HL-60 (cell line): ENCODE data around the gene BCL2.
A peak's percentile ranks its signal among the peaks of the same experiment; 100 is the strongest.

ENCODE experiments used
- GABPA ChIP-seq: IDR thresholded peaks from 2 replicates; pipeline ENCODE4 v1.6.1; 2012; ENCODE audit warnings: low read depth
- POLR2AphosphoS5 ChIP-seq: IDR thresholded peaks from 2 replicates; pipeline ENCODE4 v1.6.1; 2012; ENCODE audit warnings: low read depth
- SPI1 ChIP-seq: IDR thresholded peaks from 2 replicates; pipeline ENCODE4 v1.6.1; 2012; ENCODE audit warnings: low read depth, mild to moderate bottlenecking, borderline replicate concordance
- TF ChIP-seq, protein P1 (sequence below): IDR thresholded peaks from one replicate; pipeline ENCODE4 v1.5.1; 2011; ENCODE audit warnings: low read length, control low read depth, inconsistent platforms; ENCODE audit not compliant: insufficient read depth
- TF ChIP-seq, protein P2 (sequence below): IDR thresholded peaks from 2 replicates; pipeline ENCODE4 v1.6.1; 2012; ENCODE audit warnings: low read depth; ENCODE audit not compliant: insufficient replicate concordance

DNA sequence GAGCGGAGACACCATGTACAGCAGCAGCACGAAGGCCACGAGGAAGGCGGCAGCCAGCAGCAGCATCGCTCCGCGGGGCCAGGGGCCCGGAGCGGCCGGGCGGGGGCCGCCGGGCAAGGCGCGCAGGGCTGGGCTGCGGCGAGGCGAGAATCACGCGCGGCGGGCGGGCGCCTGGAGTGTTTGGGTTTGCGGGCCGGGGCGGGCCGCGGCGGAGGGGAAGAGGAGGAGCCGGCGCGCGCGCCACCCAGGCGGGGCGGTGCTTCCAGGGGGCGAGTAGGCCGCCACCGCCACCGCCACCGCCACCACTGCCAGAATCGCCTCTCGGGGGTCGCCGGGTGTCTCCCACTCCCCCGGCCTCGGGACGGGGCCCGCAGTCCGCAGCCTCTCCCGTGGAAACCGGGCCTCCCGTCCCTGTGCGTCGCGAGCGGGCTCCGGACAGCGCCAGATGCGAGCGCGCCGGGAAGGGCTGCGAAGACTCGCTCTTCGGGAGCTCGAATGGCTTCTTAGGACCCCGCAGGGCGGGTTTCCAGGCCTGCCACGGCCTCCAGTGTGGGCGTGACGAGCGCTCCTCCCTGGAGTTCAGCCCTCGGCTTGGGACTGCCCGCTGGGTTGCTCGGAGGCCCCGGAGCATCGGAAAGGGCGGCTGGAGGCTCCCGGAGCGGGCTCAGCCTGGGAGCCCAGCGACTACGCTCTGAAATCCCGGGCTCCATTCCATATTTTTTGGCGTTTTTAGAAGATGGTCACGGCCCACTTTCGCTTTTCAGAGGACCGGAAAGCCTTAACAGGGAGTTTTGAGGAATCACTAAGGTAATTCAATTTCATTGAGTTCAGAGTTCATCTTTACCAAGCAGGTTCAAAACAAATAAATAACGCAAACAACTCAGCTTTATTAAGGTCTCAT, 47.7 kb upstream of the BCL2 start, which contains the start of gene KDSR:
- TF ChIP-seq, protein P1, sequence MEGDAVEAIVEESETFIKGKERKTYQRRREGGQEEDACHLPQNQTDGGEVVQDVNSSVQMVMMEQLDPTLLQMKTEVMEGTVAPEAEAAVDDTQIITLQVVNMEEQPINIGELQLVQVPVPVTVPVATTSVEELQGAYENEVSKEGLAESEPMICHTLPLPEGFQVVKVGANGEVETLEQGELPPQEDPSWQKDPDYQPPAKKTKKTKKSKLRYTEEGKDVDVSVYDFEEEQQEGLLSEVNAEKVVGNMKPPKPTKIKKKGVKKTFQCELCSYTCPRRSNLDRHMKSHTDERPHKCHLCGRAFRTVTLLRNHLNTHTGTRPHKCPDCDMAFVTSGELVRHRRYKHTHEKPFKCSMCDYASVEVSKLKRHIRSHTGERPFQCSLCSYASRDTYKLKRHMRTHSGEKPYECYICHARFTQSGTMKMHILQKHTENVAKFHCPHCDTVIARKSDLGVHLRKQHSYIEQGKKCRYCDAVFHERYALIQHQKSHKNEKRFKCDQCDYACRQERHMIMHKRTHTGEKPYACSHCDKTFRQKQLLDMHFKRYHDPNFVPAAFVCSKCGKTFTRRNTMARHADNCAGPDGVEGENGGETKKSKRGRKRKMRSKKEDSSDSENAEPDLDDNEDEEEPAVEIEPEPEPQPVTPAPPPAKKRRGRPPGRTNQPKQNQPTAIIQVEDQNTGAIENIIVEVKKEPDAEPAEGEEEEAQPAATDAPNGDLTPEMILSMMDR: no peak
- TF ChIP-seq POLR2AphosphoS5 (peak; percentile 80), GABPA (peak; percentile 47; the same call in 1 of the 2 replicates), SPI1 (no peak)
- TF ChIP-seq, protein P2, sequence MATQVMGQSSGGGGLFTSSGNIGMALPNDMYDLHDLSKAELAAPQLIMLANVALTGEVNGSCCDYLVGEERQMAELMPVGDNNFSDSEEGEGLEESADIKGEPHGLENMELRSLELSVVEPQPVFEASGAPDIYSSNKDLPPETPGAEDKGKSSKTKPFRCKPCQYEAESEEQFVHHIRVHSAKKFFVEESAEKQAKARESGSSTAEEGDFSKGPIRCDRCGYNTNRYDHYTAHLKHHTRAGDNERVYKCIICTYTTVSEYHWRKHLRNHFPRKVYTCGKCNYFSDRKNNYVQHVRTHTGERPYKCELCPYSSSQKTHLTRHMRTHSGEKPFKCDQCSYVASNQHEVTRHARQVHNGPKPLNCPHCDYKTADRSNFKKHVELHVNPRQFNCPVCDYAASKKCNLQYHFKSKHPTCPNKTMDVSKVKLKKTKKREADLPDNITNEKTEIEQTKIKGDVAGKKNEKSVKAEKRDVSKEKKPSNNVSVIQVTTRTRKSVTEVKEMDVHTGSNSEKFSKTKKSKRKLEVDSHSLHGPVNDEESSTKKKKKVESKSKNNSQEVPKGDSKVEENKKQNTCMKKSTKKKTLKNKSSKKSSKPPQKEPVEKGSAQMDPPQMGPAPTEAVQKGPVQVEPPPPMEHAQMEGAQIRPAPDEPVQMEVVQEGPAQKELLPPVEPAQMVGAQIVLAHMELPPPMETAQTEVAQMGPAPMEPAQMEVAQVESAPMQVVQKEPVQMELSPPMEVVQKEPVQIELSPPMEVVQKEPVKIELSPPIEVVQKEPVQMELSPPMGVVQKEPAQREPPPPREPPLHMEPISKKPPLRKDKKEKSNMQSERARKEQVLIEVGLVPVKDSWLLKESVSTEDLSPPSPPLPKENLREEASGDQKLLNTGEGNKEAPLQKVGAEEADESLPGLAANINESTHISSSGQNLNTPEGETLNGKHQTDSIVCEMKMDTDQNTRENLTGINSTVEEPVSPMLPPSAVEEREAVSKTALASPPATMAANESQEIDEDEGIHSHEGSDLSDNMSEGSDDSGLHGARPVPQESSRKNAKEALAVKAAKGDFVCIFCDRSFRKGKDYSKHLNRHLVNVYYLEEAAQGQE: peak; percentile 66
